ENCODE data around the gene EDAR.

Gene EDAR

DNA sequence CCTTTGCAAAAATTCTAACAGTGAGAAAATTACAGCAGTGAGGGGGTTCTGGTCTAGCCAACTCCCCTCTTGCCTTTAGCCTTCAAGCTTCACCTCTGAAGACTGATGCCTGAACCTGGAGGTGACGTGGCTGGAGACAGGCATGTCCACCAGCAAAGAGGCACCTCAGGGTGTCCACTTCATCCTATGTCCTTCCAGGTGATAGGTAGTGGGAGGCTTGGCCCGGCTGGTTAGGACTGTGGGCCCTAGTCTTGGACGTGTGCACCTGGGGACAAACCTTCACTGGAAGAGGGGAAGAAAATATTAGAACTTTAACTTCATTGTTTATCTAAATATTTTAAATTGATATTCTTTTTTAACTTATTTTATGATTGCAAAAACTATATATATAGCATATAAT, 35.5 kb upstream of the EDAR start:
- no peak overlapping the region for H3K4me2 ChIP-seq (ENCODE audit: low read length)
- H2AFZ ChIP-seq (ENCODE audit: low read length) = no peak overlapping the region

DNA sequence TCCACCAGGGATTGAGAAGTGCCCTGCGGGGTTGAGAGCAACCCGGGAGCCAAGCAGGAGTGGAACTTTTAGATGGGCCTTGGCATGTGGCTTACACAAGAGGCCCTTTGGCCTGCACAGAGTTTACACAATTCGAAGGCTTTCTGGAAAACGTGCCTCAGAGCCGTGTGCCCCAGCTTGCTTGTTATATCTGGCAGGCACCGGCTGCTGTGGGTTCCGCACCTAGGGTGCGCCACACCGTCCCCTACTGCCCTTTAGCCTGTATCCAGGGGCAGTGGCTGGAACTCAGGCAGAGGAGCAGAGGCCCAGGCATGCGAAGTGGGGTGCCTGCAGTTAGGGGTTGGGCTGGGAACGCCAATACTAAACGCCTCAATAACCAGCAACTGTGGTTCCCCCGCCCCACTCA, 32.9 kb upstream of the EDAR start:
- Histone ChIP-seq H4K20me1 (ENCODE audit: insufficient read depth, low read length) (no peaks in the 10 kb centered on the region), H3K36me3 (ENCODE audit: insufficient read depth, low read length) (no peaks in the 10 kb centered on the region), H3F3A (ENCODE audit: insufficient read depth, low read length) (no peaks in the 10 kb centered on the region), H3K27me3 (ENCODE audit: insufficient read depth, low read length) (no peaks in the 10 kb centered on the region), H3K27ac (ENCODE audit: low read depth, low read length, poor library complexity, severe bottlenecking) (no peak overlapping the region), H3K4me1 (ENCODE audit: insufficient read depth, low read length, severe bottlenecking) (no peaks in the 10 kb centered on the region), H2AFZ (ENCODE audit: low read length) (no peak overlapping the region), H3K4me2 (ENCODE audit: low read length) (no peak overlapping the region), H3K4me3 (ENCODE audit: low read depth, low read length, poor library complexity, severe bottlenecking) (no peak overlapping the region), H3K79me2 (ENCODE audit: insufficient read depth, low read length) (no peaks in the 10 kb centered on the region), H3K9me3 (ENCODE audit: low read length) (no peaks in the 10 kb centered on the region), H3K9me2 (ENCODE audit: low read depth, low read length) (no peaks in the 10 kb centered on the region), H3K9ac (ENCODE audit: low read length) (no peak overlapping the region)
- TF ChIP-seq, protein P1, sequence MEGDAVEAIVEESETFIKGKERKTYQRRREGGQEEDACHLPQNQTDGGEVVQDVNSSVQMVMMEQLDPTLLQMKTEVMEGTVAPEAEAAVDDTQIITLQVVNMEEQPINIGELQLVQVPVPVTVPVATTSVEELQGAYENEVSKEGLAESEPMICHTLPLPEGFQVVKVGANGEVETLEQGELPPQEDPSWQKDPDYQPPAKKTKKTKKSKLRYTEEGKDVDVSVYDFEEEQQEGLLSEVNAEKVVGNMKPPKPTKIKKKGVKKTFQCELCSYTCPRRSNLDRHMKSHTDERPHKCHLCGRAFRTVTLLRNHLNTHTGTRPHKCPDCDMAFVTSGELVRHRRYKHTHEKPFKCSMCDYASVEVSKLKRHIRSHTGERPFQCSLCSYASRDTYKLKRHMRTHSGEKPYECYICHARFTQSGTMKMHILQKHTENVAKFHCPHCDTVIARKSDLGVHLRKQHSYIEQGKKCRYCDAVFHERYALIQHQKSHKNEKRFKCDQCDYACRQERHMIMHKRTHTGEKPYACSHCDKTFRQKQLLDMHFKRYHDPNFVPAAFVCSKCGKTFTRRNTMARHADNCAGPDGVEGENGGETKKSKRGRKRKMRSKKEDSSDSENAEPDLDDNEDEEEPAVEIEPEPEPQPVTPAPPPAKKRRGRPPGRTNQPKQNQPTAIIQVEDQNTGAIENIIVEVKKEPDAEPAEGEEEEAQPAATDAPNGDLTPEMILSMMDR (IDR thresholded peaks at IDR 0.05; ENCODE audit: low read length) = no peak
- no peak for TF ChIP-seq EZH2 (IDR thresholded peaks at IDR 0.05; ENCODE audit: borderline replicate concordance, low read length)

More for the DNA sequence above, 35.5 kb upstream of the EDAR start:
- H3K9me3 ChIP-seq (ENCODE audit: low read length) = no peaks in the 10 kb centered on the region
- no peak overlapping the region for H3K9ac ChIP-seq (ENCODE audit: low read length)
- no peak for TF ChIP-seq EZH2 (IDR thresholded peaks at IDR 0.05; ENCODE audit: borderline replicate concordance, low read length)
- TF ChIP-seq, protein P1 (IDR thresholded peaks at IDR 0.05; ENCODE audit: low read length) = no peak
- no peak overlapping the region for H3K27ac ChIP-seq (ENCODE audit: low read depth, low read length, poor library complexity, severe bottlenecking)
- H3K4me3 ChIP-seq (ENCODE audit: low read depth, low read length, poor library complexity, severe bottlenecking) = no peak overlapping the region
- no peaks in the 10 kb centered on the region for H3K9me2 ChIP-seq (ENCODE audit: low read depth, low read length)
- H3K36me3 ChIP-seq (ENCODE audit: insufficient read depth, low read length) = no peaks in the 10 kb centered on the region
- H3K4me1 ChIP-seq (ENCODE audit: insufficient read depth, low read length, severe bottlenecking) = no peaks in the 10 kb centered on the region
- H4K20me1 ChIP-seq (ENCODE audit: insufficient read depth, low read length) = no peaks in the 10 kb centered on the region
- no peaks in the 10 kb centered on the region for H3F3A ChIP-seq (ENCODE audit: insufficient read depth, low read length)
- no peaks in the 10 kb centered on the region for H3K79me2 ChIP-seq (ENCODE audit: insufficient read depth, low read length)
- H3K27me3 ChIP-seq (ENCODE audit: insufficient read depth, low read length) = no peaks in the 10 kb centered on the region

DNA sequence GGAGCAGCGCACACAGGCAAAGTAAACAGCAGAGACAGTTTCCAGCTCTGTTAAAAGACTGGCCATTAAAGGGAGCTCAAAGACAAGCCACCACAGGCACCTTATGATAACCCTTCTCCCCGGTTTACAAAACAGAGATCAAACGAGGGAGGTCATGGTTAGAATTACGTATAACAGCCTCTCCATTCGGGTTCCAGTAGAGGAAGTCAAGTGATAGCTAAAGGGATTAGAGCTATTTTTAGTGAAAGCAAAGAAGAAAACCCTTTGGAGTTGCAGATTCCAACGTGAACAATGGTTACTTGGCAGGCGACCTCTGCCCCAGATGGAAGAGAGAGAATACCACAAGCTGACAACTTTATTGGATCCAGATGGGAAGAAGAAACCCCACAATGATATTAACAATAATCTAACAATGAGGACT, 31.2 kb upstream of the EDAR start:
- H3K9me3 ChIP-seq (ENCODE audit: low read length) = no peaks in the 10 kb centered on the region
- H3K4me3 ChIP-seq (ENCODE audit: low read depth, low read length, poor library complexity, severe bottlenecking) = no peak overlapping the region

More for the DNA sequence above, 31.2 kb upstream of the EDAR start:
- H3K9ac ChIP-seq (ENCODE audit: low read length) = no peak overlapping the region
- H3K9me2 ChIP-seq (ENCODE audit: low read depth, low read length) = no peaks in the 10 kb centered on the region
- no peaks in the 10 kb centered on the region for H4K20me1 ChIP-seq (ENCODE audit: insufficient read depth, low read length)
- H3K79me2 ChIP-seq (ENCODE audit: insufficient read depth, low read length) = no peaks in the 10 kb centered on the region
- no peak for TF ChIP-seq EZH2 (IDR thresholded peaks at IDR 0.05; ENCODE audit: borderline replicate concordance, low read length)
- TF ChIP-seq, protein P1 (IDR thresholded peaks at IDR 0.05; ENCODE audit: low read length) = no peak
- H3K4me1 ChIP-seq (ENCODE audit: insufficient read depth, low read length, severe bottlenecking) = no peaks in the 10 kb centered on the region
- H3F3A ChIP-seq (ENCODE audit: insufficient read depth, low read length) = no peaks in the 10 kb centered on the region
- no peaks in the 10 kb centered on the region for H3K36me3 ChIP-seq (ENCODE audit: insufficient read depth, low read length)
- H2AFZ ChIP-seq (ENCODE audit: low read length) = no peak overlapping the region
- H3K27me3 ChIP-seq (ENCODE audit: insufficient read depth, low read length) = no peaks in the 10 kb centered on the region
- H3K4me2 ChIP-seq (ENCODE audit: low read length) = no peak overlapping the region
- H3K27ac ChIP-seq (ENCODE audit: low read depth, low read length, poor library complexity, severe bottlenecking) = no peak overlapping the region
